GM12878 (cell line): ENCODE results near the gene SYT8. TPM values are rescaled to one million over a fixed set of nuclear protein-coding genes. Genes with fewer than 3 reads are reported as not detected.

ENCODE experiments used
- ATAC-seq: fragments of 200-7000 bp; cut with Tn5 transposase; 3 replicates; pipeline ENCODE4 v1.9.1; 2020; ENCODE audit warnings: mild to moderate bottlenecking, moderate library complexity
- BruUV-seq: library from RNA; stranded (reverse); fragments of 400-500 nt; replicated peaks from 2 replicates; lab custom pipeline; 2021; lab: Mats Ljungman, UMichigan
- CTCF ChIA-PET: fragments of 300-600 bp; sonication (Branson Sonifier 250); formaldehyde crosslinking; extraction: SDS; loops from one replicate; lab custom pipeline; 2021; ENCODE audit warnings: inconsistent platforms; lab: Yijun Ruan, JAX
- POLR2A ChIA-PET: fragments of 350-600 bp; formaldehyde crosslinking; extraction: SDS; loops from one replicate; lab custom pipeline; 2021; ENCODE audit warnings: inconsistent platforms; lab: Charles Lee
- RAD21 ChIA-PET: fragments of 300-600 bp; sonication (Branson Sonifier 250); formaldehyde crosslinking; loops from one replicate; lab custom pipeline; 2023; ENCODE audit warnings: antibody characterized with exemption; ENCODE audit not compliant: unreplicated experiment; lab: Charles Lee
- SMC1A ChIA-PET: fragments of 300-600 bp; sonication (Branson Sonifier 250); formaldehyde crosslinking; loops from one replicate; lab custom pipeline; 2023; ENCODE audit not compliant: unreplicated experiment, uncharacterized antibody; lab: Charles Lee
- DNase-seq: peaks from one replicate; pipeline ENCODE4 v3.0.0-alpha.2; 2011; ENCODE audit warnings: low read depth, low spot score
- FAIRE-seq: peaks from 3 replicates; lab custom pipeline; 2011; peaks lifted over from hg19 to GRCh38; lab: Jason Lieb, UNC
- H2AFZ ChIP-seq: 2 replicates; pipeline ENCODE4 v1.6.0; 2011; ENCODE audit warnings: low read depth, low read length, control low read depth; ENCODE audit not compliant: control insufficient read depth
- H3K27ac ChIP-seq: 2 replicates; pipeline ENCODE4 v1.5.1; 2011; ENCODE audit warnings: control low read depth; ENCODE audit not compliant: control insufficient read depth, insufficient read depth
- H3K27me3 ChIP-seq, 2 experiments: replicated peaks in 1 of 2; 2 replicates each; pipeline versions ENCODE4 v1.6.0 to v1.6.1; 2011; ENCODE audit warnings: low read length in 1 of 2; ENCODE audit not compliant: control insufficient read depth in 2 of 2, insufficient read depth in 2 of 2
- H3K36me3 ChIP-seq, 2 experiments: 2 replicates each; pipeline ENCODE4 v1.5.1; 2011; ENCODE audit warnings: low read length in 1 of 2; ENCODE audit not compliant: control insufficient read depth in 2 of 2, insufficient read depth in 2 of 2
- H3K4me1 ChIP-seq: 2 replicates; pipeline ENCODE4 v1.6.1; 2011; ENCODE audit warnings: mild to moderate bottlenecking, low read length, moderate library complexity, mixed read lengths; ENCODE audit not compliant: control insufficient read depth, insufficient read depth
- H3K4me2 ChIP-seq: 2 replicates; pipeline ENCODE4 v1.6.0; 2011; ENCODE audit warnings: control low read depth; ENCODE audit not compliant: control insufficient read depth, insufficient read depth
- H3K4me3 ChIP-seq: fragments of 200-600 bp; sonication (generic); 2 replicates; pipeline ENCODE4 v1.5.1; 2016
- H3K79me2 ChIP-seq: 2 replicates; pipeline ENCODE4 v1.6.0; 2011; ENCODE audit warnings: low read length; ENCODE audit not compliant: control insufficient read depth, insufficient read depth
- H3K9ac ChIP-seq: 2 replicates; pipeline ENCODE4 v1.8.0; 2011; ENCODE audit warnings: low read length, control low read depth, mixed read lengths; ENCODE audit not compliant: control insufficient read depth, insufficient read depth
- H3K9me3 ChIP-seq: replicated peaks from 3 replicates; pipeline ENCODE4 v1.5.1; 2011; ENCODE audit warnings: mild to moderate bottlenecking, low read length; ENCODE audit not compliant: control insufficient read depth, insufficient read depth
- H4K20me1 ChIP-seq: 2 replicates; pipeline ENCODE4 v1.6.0; 2011; ENCODE audit not compliant: control insufficient read depth, insufficient read depth
- BACH1 ChIP-seq: fragments of 450-650 bp; IDR thresholded peaks from 2 replicates; pipeline ENCODE4 v1.6.1; 2017; ENCODE audit warnings: mild to moderate bottlenecking, borderline replicate concordance
- CHD2 ChIP-seq: IDR thresholded peaks from 2 replicates; pipeline ENCODE4 v1.6.1; 2011; ENCODE audit warnings: low read depth, low read length, improper control_type of control experiment, borderline replicate concordance
- EED ChIP-seq: sonication (generic); IDR thresholded peaks from 2 replicates; pipeline ENCODE4 v1.6.1; 2016; ENCODE audit warnings: antibody characterized with exemption, low read depth
- EP300 ChIP-seq, 2 experiments: fragments of 150-350 bp in 1 of 2; IDR thresholded peaks; 2 replicates each; pipeline ENCODE4 v1.6.1; 2011 to 2012; ENCODE audit warnings: low read depth in 2 of 2, low read length in 2 of 2, borderline replicate concordance in 1 of 2, improper control_type of control experiment in 1 of 2, inconsistent platforms in 1 of 2; ENCODE audit not compliant: control insufficient read depth in 1 of 2
- GATAD2B ChIP-seq: fragments of 450-650 bp; conservative IDR thresholded peaks from 2 replicates; pipeline ENCODE4 v1.6.1; 2017; ENCODE audit warnings: low read depth, mild to moderate bottlenecking, moderate library complexity
- MXI1 ChIP-seq: fragments of 150-350 bp; IDR thresholded peaks from 2 replicates; pipeline ENCODE4 v1.6.1; 2011; ENCODE audit warnings: low read depth, mild to moderate bottlenecking, inconsistent platforms, low read length, improper control_type of control experiment
- NFYB ChIP-seq: IDR thresholded peaks from 2 replicates; pipeline ENCODE4 v1.6.1; 2011; ENCODE audit warnings: low read depth, mild to moderate bottlenecking, low read length, improper control_type of control experiment, moderate library complexity; ENCODE audit not compliant: insufficient read depth
- POLR2A ChIP-seq: IDR thresholded peaks from 2 replicates; pipeline ENCODE4 v1.6.1; 2011; ENCODE audit warnings: low read depth, mild to moderate bottlenecking, low read length
- RB1 ChIP-seq: fragments of 450-650 bp; formaldehyde crosslinking; IDR thresholded peaks from 2 replicates; pipeline ENCODE4 v1.6.1; 2017; ENCODE audit warnings: mild to moderate bottlenecking, borderline replicate concordance
- SIX5 ChIP-seq: IDR thresholded peaks from 2 replicates; pipeline ENCODE4 v1.6.1; 2011; ENCODE audit warnings: mild to moderate bottlenecking, low read depth, low read length, moderate library complexity; ENCODE audit not compliant: severe bottlenecking
- SUPT20H ChIP-seq: IDR thresholded peaks from 2 replicates; pipeline ENCODE4 v1.6.1; 2011; ENCODE audit warnings: low read depth, mild to moderate bottlenecking, low read length, moderate library complexity, borderline replicate concordance; ENCODE audit not compliant: control insufficient read depth
- TCF3 ChIP-seq: IDR thresholded peaks from 2 replicates; pipeline ENCODE4 v1.6.1; 2012; ENCODE audit warnings: low read depth, mild to moderate bottlenecking, low read length, borderline replicate concordance; ENCODE audit not compliant: insufficient read depth
- ZBED1 ChIP-seq: IDR thresholded peaks from 2 replicates; pipeline ENCODE4 v1.6.1; 2016; ENCODE audit warnings: borderline replicate concordance
- WGBS: methylation state at CpG from one replicate; pipeline ENCODE4 v1.1.6; 2016; ENCODE audit warnings: low lambda C conversion rate; ENCODE audit not compliant: insufficient replicate concordance, insufficient coverage; ENCODE audit errors: missing lambda C conversion rate; 5-methylcytosine and 5-hydroxymethylcytosine counted together
- in situ Hi-C: fragments of 300-500 bp; cut with MboI; formaldehyde crosslinking; loops from 9 replicates; pipeline ENCODE4 v1.14.3; 2018; ENCODE audit warnings: mixed read lengths
- intact Hi-C: fragments of 100-400 bp; cut with micrococcal nuclease; formaldehyde crosslinking; loops from one replicate; pipeline ENCODE4 v1.14.2; 2022; ENCODE audit not compliant: unreplicated experiment
- polyA plus RNA-seq, 11 experiments: library from polyadenylated mRNA; depleted of rRNA in 4 of 11; unstranded in 6 of 11; stranded (reverse) in 5 of 11; fragments of >200 nt; fragmentation: Nextera tagmentation in 4 of 11; fragmentation: Illumina TruSeq in 1 of 11; extraction: Ambion mirVana in 4 of 11; extraction: Trizol in 1 of 11; gene quantifications; 1 replicate in 1 of 11; 2 replicates in 10 of 11; pipeline versions ENCODE4 v1.2.1 to v1.2.3, GENCODE V29; 2011 to 2016; ENCODE audit warnings: inconsistent platforms in 2 of 11, missing spikeins in 2 of 11, low read depth in 1 of 11
- total RNA-seq, 4 experiments: library from RNA; depleted of rRNA in 3 of 4; stranded (reverse); fragments of >200 nt in 3 of 4; fragmentation: Illumina TruSeq in 1 of 4; extraction: Trizol in 1 of 4; gene quantifications; 2 replicates each; pipeline versions ENCODE4 v1.2.1 to v1.2.3, GENCODE V29; 2013 to 2021
- TF ChIP-seq, protein P1 (sequence below): fragments of 450-650 bp; IDR thresholded peaks from 2 replicates; pipeline ENCODE4 v1.6.1; 2017; ENCODE audit warnings: mild to moderate bottlenecking, moderate library complexity
- TF ChIP-seq, protein P2 (sequence below): fragments of 450-650 bp; formaldehyde crosslinking; IDR thresholded peaks from 2 replicates; pipeline ENCODE4 v1.4.0; 2022; ENCODE audit warnings: mild to moderate bottlenecking, moderate library complexity

Gene SYT8
- total and polyA plus RNA-seq, 10 of the 15 experiments (the other 5 are each of a cell fraction or from before 2014, with no cell fraction given), result 0.44 TPM; not detected in 9

DNA sequence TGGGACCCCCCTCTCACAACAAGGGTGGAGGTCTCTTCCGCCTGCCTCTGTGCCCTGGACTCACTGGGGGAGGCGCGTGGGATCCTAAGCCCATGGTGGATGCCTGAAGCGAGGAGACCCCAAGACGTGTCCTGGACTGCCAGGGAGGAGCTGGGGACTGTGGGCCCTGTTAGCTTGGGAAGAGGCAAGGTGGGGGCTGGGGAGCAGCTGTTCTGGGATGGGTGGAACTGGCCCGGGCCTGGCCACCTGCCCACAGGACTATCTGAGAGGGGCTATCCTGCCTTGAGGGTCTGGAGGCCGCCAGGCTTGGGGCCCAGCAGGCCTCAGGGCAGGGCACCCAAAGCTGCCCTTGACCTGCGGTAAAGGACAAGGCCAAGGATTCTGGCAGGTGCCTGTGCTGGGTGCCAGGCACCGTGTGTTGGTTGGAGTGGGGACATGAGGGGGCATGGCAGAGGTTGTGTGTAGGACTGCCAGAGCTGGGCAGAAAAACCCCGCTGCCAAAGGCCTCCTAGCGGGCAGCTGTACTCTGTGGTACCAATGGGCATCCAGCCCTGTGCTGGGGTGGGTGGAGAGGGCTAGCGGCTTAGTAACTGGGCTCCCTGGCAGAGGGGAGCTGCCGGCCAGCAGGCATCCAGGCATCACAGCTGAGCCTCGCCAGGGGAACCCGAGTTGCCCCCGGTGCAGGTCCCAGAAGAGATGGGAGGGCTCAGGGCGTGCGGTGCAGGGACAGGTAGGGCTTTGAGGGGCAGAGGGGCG lies 18.8 kb downstream of the SYT8 start:
- Histone ChIP-seq H3K27ac (peak overlapping the region; percentile 99), H3K79me2 (peaks cover 64% of the 10 kb centered on the region), H2AFZ (no peak overlapping the region), H4K20me1 (peaks cover 15% of the 10 kb centered on the region; the same call in 1 of the 2 replicates), H3K4me2 (peak overlapping the region; percentile 100), H3K9ac (peak overlapping the region; percentile 92), H3K4me3 (peak overlapping the region; percentile 96), H3K4me1 (peaks cover 60% of the 10 kb centered on the region), H3K9me3 (no peaks in the 10 kb centered on the region), H3K27me3 (no peaks in the 10 kb centered on the region), H3K36me3 (peaks cover 1 to 3% of the 10 kb centered on the region in 2 experiments; a peak in 2 of 4 replicates)
- no peak for DNase-seq
- no peak for FAIRE-seq
- ChIA-PET POLR2A (interaction anchor here (0.6 to 1.0 kb wide), 2 partner anchors 37 to 928 kb away, joined by 3 to 4 read pairs; partner anchors contain the start of gene AP2A2), CTCF (interaction anchor here (0.6 to 5.5 kb wide), 7 partner anchors 15 to 298 kb away, joined by 3 to 23 read pairs (median 4); partner anchors contain the start of gene TNNI2), SMC1A (interaction anchor here (1.2 to 2.6 kb wide), 3 partner anchors 11 to 149 kb away, joined by 3 to 7 read pairs (median 3); no protein-coding TSS in a partner anchor), RAD21 (interaction anchor here (1.2 kb wide), 1 partner anchor 83 kb away, joined by 3 read pairs; no protein-coding TSS in a partner anchor)
- in situ Hi-C loops, result loop anchor here (5.0 to 10.0 kb wide), 2 partner anchors 529 to 1009 kb away; partner anchors contain the start of genes POLR2L and TSPAN4
- peak; percentile 10 for ATAC-seq
- intact Hi-C loops, result loop anchor here (5.0 kb wide), 2 partner anchors 529 to 549 kb away; partner anchors contain the start of gene TSSC4
- BruUV-seq, result TSS peak; percentile 87
- 2% methylated on average over 19 of the region's 19 CpGs for WGBS
- TF ChIP-seq EP300 (IDR thresholded peaks at IDR 0.05; ENCODE audit: borderline replicate concordance in 1 of 2, control insufficient read depth in 1 of 2, low read depth in 2 of 2, low read length in 2 of 2) (no peak), ZBED1 (no peak), TCF3 (no peak), POLR2A (no peak), BACH1 (0 out of 2 replicates have a peak, but pooled peaks have one; percentile 24), GATAD2B (no peak), MXI1 (peak; percentile 35; the same call in 1 of the 2 replicates), CHD2 (no peak), RB1 (no peak), SIX5 (no peak), NFYB (no peak), SUPT20H (no peak), EED (no peak)
- TF ChIP-seq, protein P1, sequence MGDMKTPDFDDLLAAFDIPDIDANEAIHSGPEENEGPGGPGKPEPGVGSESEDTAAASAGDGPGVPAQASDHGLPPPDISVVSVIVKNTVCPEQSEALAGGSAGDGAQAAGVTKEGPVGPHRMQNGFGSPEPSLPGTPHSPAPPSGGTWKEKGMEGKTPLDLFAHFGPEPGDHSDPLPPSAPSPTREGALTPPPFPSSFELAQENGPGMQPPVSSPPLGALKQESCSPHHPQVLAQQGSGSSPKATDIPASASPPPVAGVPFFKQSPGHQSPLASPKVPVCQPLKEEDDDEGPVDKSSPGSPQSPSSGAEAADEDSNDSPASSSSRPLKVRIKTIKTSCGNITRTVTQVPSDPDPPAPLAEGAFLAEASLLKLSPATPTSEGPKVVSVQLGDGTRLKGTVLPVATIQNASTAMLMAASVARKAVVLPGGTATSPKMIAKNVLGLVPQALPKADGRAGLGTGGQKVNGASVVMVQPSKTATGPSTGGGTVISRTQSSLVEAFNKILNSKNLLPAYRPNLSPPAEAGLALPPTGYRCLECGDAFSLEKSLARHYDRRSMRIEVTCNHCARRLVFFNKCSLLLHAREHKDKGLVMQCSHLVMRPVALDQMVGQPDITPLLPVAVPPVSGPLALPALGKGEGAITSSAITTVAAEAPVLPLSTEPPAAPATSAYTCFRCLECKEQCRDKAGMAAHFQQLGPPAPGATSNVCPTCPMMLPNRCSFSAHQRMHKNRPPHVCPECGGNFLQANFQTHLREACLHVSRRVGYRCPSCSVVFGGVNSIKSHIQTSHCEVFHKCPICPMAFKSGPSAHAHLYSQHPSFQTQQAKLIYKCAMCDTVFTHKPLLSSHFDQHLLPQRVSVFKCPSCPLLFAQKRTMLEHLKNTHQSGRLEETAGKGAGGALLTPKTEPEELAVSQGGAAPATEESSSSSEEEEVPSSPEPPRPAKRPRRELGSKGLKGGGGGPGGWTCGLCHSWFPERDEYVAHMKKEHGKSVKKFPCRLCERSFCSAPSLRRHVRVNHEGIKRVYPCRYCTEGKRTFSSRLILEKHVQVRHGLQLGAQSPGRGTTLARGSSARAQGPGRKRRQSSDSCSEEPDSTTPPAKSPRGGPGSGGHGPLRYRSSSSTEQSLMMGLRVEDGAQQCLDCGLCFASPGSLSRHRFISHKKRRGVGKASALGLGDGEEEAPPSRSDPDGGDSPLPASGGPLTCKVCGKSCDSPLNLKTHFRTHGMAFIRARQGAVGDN, result peak; percentile 48; the same call in 1 of the 2 replicates
- TF ChIP-seq, protein P2, sequence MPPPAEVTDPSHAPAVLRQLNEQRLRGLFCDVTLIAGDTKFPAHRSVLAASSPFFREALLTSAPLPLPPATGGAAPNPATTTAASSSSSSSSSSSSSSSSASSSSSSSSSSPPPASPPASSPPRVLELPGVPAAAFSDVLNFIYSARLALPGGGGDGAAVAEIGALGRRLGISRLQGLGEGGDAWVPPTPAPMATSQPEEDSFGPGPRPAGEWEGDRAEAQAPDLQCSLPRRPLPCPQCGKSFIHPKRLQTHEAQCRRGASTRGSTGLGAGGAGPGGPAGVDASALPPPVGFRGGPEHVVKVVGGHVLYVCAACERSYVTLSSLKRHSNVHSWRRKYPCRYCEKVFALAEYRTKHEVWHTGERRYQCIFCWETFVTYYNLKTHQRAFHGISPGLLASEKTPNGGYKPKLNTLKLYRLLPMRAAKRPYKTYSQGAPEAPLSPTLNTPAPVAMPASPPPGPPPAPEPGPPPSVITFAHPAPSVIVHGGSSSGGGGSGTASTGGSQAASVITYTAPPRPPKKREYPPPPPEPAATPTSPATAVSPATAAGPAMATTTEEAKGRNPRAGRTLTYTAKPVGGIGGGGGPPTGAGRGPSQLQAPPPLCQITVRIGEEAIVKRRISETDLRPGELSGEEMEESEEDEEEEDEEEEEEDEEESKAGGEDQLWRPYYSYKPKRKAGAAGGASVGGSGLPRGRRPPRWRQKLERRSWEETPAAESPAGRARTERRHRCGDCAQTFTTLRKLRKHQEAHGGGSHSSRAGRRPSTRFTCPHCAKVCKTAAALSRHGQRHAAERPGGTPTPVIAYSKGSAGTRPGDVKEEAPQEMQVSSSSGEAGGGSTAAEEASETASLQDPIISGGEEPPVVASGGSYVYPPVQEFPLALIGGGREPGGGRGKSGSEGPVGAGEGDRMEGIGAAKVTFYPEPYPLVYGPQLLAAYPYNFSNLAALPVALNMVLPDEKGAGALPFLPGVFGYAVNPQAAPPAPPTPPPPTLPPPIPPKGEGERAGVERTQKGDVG (CRISPR knock-in tag), result no peak
